ENCODE results near the gene STRAP. TPM values are rescaled to one million over a fixed set of nuclear protein-coding genes. Genes with fewer than 3 reads are reported as not detected.

Gene STRAP
- total and polyA plus RNA-seq, 10 of the 15 experiments (the other 5 are each of a cell fraction or from before 2014, with no cell fraction given), result 64.3 to 281 (median 119) TPM

DNA sequence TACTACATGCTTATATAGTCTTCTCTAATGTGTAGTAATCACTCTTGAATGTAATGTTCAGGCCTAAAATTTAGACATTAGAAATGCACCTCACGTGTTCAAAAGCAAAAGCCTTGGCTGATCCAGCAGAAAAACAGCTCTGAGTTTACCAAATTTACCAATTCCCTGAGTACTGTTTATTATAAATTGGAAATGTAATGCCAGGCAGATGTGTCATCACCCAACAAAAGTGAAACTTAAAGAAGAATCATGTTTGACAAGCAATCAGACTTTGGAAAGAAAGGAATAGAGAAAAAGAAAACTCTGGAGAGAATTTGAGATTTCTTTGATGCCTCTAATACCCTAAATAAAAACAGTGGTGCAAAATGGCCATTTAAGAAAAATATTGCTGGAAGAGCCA is 26.5 kb upstream of the STRAP start (continued):
- TF ChIP-seq SIX5 (IDR thresholded peaks at IDR 0.05; ENCODE audit: low read depth, low read length, severe bottlenecking) (no peak), BMI1 (IDR thresholded peaks at IDR 0.05; ENCODE audit: borderline replicate concordance) (no peak), JUNB (IDR thresholded peaks at IDR 0.05) (no peak), ZSCAN29 (IDR thresholded peaks at IDR 0.05) (no peak)
- TF ChIP-seq, protein P1, sequence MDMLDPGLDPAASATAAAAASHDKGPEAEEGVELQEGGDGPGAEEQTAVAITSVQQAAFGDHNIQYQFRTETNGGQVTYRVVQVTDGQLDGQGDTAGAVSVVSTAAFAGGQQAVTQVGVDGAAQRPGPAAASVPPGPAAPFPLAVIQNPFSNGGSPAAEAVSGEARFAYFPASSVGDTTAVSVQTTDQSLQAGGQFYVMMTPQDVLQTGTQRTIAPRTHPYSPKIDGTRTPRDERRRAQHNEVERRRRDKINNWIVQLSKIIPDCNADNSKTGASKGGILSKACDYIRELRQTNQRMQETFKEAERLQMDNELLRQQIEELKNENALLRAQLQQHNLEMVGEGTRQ (IDR thresholded peaks at IDR 0.05; ENCODE audit: borderline replicate concordance, low read depth, low read length), result no peak
- TF ChIP-seq, protein P2, sequence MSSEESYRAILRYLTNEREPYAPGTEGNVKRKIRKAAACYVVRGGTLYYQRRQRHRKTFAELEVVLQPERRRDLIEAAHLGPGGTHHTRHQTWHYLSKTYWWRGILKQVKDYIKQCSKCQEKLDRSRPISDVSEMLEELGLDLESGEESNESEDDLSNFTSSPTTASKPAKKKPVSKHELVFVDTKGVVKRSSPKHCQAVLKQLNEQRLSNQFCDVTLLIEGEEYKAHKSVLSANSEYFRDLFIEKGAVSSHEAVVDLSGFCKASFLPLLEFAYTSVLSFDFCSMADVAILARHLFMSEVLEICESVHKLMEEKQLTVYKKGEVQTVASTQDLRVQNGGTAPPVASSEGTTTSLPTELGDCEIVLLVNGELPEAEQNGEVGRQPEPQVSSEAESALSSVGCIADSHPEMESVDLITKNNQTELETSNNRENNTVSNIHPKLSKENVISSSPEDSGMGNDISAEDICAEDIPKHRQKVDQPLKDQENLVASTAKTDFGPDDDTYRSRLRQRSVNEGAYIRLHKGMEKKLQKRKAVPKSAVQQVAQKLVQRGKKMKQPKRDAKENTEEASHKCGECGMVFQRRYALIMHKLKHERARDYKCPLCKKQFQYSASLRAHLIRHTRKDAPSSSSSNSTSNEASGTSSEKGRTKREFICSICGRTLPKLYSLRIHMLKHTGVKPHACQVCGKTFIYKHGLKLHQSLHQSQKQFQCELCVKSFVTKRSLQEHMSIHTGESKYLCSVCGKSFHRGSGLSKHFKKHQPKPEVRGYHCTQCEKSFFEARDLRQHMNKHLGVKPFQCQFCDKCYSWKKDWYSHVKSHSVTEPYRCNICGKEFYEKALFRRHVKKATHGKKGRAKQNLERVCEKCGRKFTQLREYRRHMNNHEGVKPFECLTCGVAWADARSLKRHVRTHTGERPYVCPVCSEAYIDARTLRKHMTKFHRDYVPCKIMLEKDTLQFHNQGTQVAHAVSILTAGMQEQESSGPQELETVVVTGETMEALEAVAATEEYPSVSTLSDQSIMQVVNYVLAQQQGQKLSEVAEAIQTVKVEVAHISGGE (CRISPR knock-in tag; IDR thresholded peaks at IDR 0.05), result no peak

Data from GM12878 (cell line).